Keratinocyte (primary cell): ENCODE results near the gene CAMK2D. TPM values are rescaled to one million over a fixed set of nuclear protein-coding genes. Genes with fewer than 3 reads are reported as not detected.
A peak's percentile ranks its signal among the peaks of the same experiment; 100 is the strongest.

Experiments used
- DNase-seq: peaks from one replicate; pipeline ENCODE4 v3.0.0-alpha.2; 2011; ENCODE audit warnings: low read depth, missing footprints, low spot score
- FAIRE-seq: peaks from 2 replicates; lab custom pipeline; 2011; peaks lifted over from hg19 to GRCh38; lab: Jason Lieb, UNC
- H2AFZ ChIP-seq: 2 replicates; pipeline ENCODE4 v1.6.0; 2012; ENCODE audit warnings: low read length, control low read depth, inconsistent platforms; ENCODE audit not compliant: control insufficient read depth
- H3K27ac ChIP-seq: 2 replicates; pipeline ENCODE4 v1.5.1; 2011; ENCODE audit warnings: low read length; ENCODE audit not compliant: control insufficient read depth, insufficient read depth
- H3K27me3 ChIP-seq: 3 replicates; pipeline ENCODE4 v1.6.0; 2011; ENCODE audit warnings: low read length; ENCODE audit not compliant: control insufficient read depth, insufficient read depth; ENCODE audit errors: extremely low read depth
- H3K36me3 ChIP-seq, 2 experiments: 2 replicates in 1 of 2; 3 replicates in 1 of 2; pipeline ENCODE4 v1.5.1; 2011; ENCODE audit warnings: low read length in 2 of 2, mild to moderate bottlenecking in 1 of 2; ENCODE audit not compliant: control insufficient read depth in 2 of 2, insufficient read depth in 2 of 2; ENCODE audit errors: extremely low read depth in 1 of 2
- H3K4me1 ChIP-seq: 3 replicates; pipeline ENCODE4 v1.5.1; 2011; ENCODE audit warnings: low read length; ENCODE audit not compliant: control insufficient read depth, insufficient read depth; ENCODE audit errors: extremely low read depth
- H3K4me2 ChIP-seq: 3 replicates; pipeline ENCODE4 v1.6.0; 2011; ENCODE audit warnings: low read depth, low read length; ENCODE audit not compliant: control insufficient read depth, insufficient read depth; ENCODE audit errors: extremely low read depth
- H3K4me3 ChIP-seq, 3 experiments: fragments of 200-600 bp in 1 of 3; sonication (generic) in 1 of 3; 2 replicates in 2 of 3; 3 replicates in 1 of 3; pipeline ENCODE4 v1.5.1; 2011 to 2016; ENCODE audit warnings: low read length in 3 of 3, mild to moderate bottlenecking in 3 of 3, control low read depth in 2 of 3, inconsistent platforms in 1 of 3, low read depth in 1 of 3, mixed read lengths in 1 of 3, mixed run types in 1 of 3, moderate library complexity in 1 of 3; ENCODE audit not compliant: control insufficient read depth in 2 of 3, insufficient read depth in 2 of 3; ENCODE audit errors: extremely low read depth in 1 of 3
- H3K79me2 ChIP-seq: 2 replicates; pipeline ENCODE4 v1.6.0; 2012; ENCODE audit warnings: low read length; ENCODE audit not compliant: control insufficient read depth, insufficient read depth
- H3K9ac ChIP-seq: 3 replicates; pipeline ENCODE4 v1.6.0; 2011; ENCODE audit warnings: low read length; ENCODE audit not compliant: control insufficient read depth, insufficient read depth; ENCODE audit errors: extremely low read depth
- H3K9me1 ChIP-seq: 3 replicates; pipeline ENCODE4 v1.6.0; 2011; ENCODE audit warnings: low read length; ENCODE audit not compliant: control insufficient read depth, insufficient read depth; ENCODE audit errors: extremely low read depth
- H3K9me3 ChIP-seq: 2 replicates; pipeline ENCODE4 v1.5.1; 2012; ENCODE audit warnings: low read depth, low read length; ENCODE audit not compliant: control insufficient read depth
- H4K20me1 ChIP-seq: 3 replicates; pipeline ENCODE4 v1.6.0; 2011; ENCODE audit warnings: low read length; ENCODE audit not compliant: control insufficient read depth, insufficient read depth; ENCODE audit errors: extremely low read depth
- EZH2 ChIP-seq: IDR thresholded peaks from one replicate; pipeline ENCODE4 v1.6.1; 2012; ENCODE audit warnings: inconsistent platforms, mild to moderate bottlenecking, low read length, moderate library complexity
- dilution Hi-C: fragments of 300-500 bp; cut with MboI; formaldehyde crosslinking; loops from one replicate; pipeline ENCODE4 v1.7.0; 2020; ENCODE audit warnings: low sequenced_read_pairs; ENCODE audit not compliant: extremely low pct_ligation_motif_present
- polyA plus RNA-seq, 5 experiments: library from polyadenylated mRNA; depleted of rRNA in 3 of 5; stranded (reverse) in 3 of 5; stranded (forward) in 1 of 5; unstranded in 1 of 5; fragments of >200 nt; gene quantifications; 1 replicate in 1 of 5; 2 replicates in 3 of 5; 3 replicates in 1 of 5; pipeline versions ENCODE4 v1.2.1 to v1.2.3, GENCODE V29; 2011 to 2012; ENCODE audit warnings: missing spikeins in 2 of 5, low read depth in 1 of 5, low replicate concordance in 1 of 5
- TF ChIP-seq, protein P1 (sequence below), 3 experiments: IDR thresholded peaks in 1 of 3; conservative IDR thresholded peaks in 1 of 3; optimal IDR thresholded peaks in 1 of 3; 2 replicates in 2 of 3; 3 replicates in 1 of 3; pipeline versions ENCODE3 to v1.5.1; 2011; ENCODE audit warnings: low read length in 3 of 3, mild to moderate bottlenecking in 3 of 3, moderate library complexity in 2 of 3, control low read depth in 1 of 3, inconsistent platforms in 1 of 3; ENCODE audit not compliant: insufficient read depth in 2 of 3; ENCODE audit errors: extremely low read depth in 1 of 3

CAMK2D gene
- polyA plus RNA-seq, 1 donor (not counting 4 experiments of a cell fraction or from before 2014, with no cell fraction given): 18.8 TPM

- no peaks in the 10 kb centered on the region for H3K36me3 ChIP-seq
- H3K4me3 ChIP-seq: no peak overlapping the region
- H3K4me2 ChIP-seq: no peak overlapping the region
- no peaks in the 10 kb centered on the region for H3K27me3 ChIP-seq
- no peak for FAIRE-seq
- dilution Hi-C loops: no loop called here
- no peaks in the 10 kb centered on the region for H3K9me3 ChIP-seq
- H4K20me1 ChIP-seq: no peaks in the 10 kb centered on the region
- no peak overlapping the region for H2AFZ ChIP-seq
- no peak for DNase-seq
- H3K9ac ChIP-seq: no peak overlapping the region
- TF ChIP-seq, protein P1, sequence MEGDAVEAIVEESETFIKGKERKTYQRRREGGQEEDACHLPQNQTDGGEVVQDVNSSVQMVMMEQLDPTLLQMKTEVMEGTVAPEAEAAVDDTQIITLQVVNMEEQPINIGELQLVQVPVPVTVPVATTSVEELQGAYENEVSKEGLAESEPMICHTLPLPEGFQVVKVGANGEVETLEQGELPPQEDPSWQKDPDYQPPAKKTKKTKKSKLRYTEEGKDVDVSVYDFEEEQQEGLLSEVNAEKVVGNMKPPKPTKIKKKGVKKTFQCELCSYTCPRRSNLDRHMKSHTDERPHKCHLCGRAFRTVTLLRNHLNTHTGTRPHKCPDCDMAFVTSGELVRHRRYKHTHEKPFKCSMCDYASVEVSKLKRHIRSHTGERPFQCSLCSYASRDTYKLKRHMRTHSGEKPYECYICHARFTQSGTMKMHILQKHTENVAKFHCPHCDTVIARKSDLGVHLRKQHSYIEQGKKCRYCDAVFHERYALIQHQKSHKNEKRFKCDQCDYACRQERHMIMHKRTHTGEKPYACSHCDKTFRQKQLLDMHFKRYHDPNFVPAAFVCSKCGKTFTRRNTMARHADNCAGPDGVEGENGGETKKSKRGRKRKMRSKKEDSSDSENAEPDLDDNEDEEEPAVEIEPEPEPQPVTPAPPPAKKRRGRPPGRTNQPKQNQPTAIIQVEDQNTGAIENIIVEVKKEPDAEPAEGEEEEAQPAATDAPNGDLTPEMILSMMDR (optimal IDR thresholded peaks at IDR 0.05 in 1 of 3, IDR thresholded peaks at IDR 0.05 in 1 of 3, conservative IDR thresholded peaks at IDR 0.05 in 1 of 3; ENCODE audit: extremely low read depth in 1 of 3, insufficient read depth in 2 of 3, low read length in 3 of 3): no peak
- TF ChIP-seq EZH2: no peak
- H3K9me1 ChIP-seq: no peaks in the 10 kb centered on the region
- no peaks in the 10 kb centered on the region for H3K79me2 ChIP-seq
- H3K4me1 ChIP-seq: peaks cover 3% of the 10 kb centered on the region
- H3K27ac ChIP-seq: no peak overlapping the region
Observed at GRCh38 chr4:113548303-113548702, 213.2 kb downstream of the CAMK2D start.

- Histone ChIP-seq H3K9me3 (no peaks in the 10 kb centered on the region), H4K20me1 (no peaks in the 10 kb centered on the region), H3K9me1 (no peaks in the 10 kb centered on the region), H3K4me3 (no peak overlapping the region), H3K36me3 (no peaks in the 10 kb centered on the region), H3K27ac (no peak overlapping the region), H3K9ac (no peak overlapping the region), H3K79me2 (no peaks in the 10 kb centered on the region), H3K4me2 (peak overlapping the region; percentile 6), H3K27me3 (no peaks in the 10 kb centered on the region), H3K4me1 (peaks cover 3% of the 10 kb centered on the region), H2AFZ (no peak overlapping the region)
- FAIRE-seq (peak; percentile 100), DNase-seq (peak; percentile 94)
- dilution Hi-C loops: no loop called here
- TF ChIP-seq, protein P1 (optimal IDR thresholded peaks at IDR 0.05 in 1 of 3, IDR thresholded peaks at IDR 0.05 in 1 of 3, conservative IDR thresholded peaks at IDR 0.05 in 1 of 3; ENCODE audit: extremely low read depth in 1 of 3, insufficient read depth in 2 of 3, low read length in 3 of 3): peak; percentile 91 to 100 (median 97)
- TF ChIP-seq EZH2: no peak
Observed at GRCh38 chr4:113547487-113548042, 214.0 kb downstream of the CAMK2D start.
